Measurements from ENCODE around the gene TYROBP.
"Not testable (repeated sequence)": the region's sequence is repeated elsewhere in the genome, so short reads cannot be mapped to it uniquely, and the experiment has no call there.

TYROBP gene

DNA sequence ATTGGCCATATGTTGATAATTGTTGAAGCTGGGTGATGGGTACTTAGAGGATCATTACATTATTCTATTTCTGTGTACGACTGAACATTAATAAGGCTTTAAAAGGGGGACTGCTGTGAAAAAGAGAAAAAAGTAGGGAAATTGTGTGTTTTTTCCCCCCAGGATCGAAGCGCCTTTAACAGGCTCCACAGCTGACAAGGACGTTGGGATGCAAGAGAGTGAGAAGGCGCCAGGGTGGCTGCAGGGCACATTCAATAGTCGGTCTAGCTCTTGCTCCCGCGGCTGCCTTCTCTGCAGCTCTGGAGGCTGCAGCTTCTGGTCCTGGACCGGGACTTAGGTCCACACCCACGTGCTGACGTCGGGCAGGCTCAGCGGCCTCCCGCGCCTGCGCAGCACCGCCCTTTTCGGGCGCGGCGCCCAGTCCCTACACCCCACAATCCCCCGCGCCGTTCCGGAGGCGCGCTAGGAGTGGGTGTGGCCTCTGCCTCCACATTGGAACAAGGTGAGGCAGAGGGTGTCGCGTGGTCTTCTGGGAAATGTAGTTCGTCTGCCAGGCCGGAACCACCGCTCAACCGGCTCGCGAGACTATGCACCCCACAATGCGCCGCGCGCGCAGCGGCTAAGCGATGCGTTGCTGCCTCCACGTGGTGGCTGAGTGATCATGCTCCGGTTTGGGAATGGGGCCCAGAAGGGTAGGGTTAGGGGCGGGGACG, 23.2 kb upstream of the TYROBP start:
- peak; percentile 98 to 99 for DNase-seq

DNA sequence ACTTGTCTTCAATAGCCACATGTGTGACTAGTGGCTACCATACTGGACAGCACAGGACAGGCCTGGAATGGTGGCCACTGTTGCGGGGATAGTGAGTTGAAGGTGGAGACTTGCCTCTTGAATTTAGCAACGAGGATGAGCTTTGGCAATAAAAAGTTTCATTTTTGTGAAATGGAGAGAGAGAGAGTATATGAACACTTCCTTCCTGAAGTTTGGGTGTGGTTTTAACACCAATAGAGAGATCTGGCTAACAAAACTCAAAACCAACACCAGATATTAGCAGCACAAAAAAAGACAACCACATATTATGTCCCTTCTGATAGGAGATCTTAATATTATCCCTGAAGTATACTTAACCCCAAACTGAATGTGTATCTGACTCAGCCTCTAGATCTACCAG, 21.8 kb upstream of the TYROBP start:
- no peak for DNase-seq

DNA sequence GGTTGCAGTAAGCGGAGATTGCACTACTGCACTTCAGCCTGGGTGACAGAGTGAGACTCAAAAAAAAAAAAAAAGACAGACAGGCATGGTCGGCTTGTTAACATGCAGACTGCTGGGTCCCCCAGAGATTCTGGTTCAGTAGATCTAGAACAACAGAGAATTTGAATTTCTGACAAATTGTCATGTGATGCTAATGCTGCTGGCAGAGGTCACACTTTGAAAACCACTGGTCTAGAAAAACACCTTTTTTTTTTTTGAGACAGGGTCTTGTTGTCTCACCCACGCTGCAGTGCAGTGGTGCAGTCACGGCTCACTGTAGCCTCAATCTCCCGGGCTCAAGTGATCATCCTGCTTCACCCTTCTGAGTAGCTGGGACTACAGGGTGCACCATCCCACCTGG, 20.4 kb upstream of the TYROBP start:
- no peak for DNase-seq

DNA sequence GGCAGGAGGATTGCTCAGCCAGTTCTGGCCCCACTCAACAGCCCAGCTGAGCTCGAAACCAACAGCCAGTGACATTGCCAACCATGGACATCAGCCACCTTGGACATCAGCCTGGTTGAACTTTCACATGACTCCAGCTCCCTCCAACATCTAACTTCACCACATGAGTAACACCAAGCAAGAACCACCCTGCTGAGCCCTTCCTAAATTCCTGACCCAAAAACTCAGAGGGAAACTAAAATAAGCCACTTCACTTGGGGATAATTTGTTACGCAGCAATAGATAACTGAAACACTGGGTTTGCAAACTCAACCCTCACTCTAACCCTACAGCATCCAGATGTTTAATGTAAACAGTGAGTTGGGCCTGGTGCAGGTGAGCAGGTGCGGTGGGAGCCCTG, 17.4 kb upstream of the TYROBP start:
- DNase-seq = no peak

DNA sequence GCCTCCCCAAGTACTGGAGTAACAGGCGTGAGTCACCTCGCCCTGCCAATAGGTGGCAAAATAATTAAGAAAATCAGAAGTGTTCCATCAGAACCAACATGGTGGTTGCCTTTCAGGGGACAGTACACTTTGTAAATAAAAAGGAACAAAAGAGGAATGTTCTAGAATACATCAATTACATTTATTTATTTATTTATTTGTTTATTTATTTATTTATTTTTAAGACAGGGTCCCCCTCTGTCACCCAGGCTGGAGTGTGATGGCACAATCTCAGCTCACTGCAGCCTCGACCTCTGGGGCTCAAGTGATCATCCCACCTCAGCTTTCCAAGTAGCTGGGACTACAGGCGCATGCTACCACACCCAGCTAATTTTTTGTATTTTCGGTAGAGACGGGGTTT, 12.9 kb upstream of the TYROBP start:
- DNase-seq = no peak

DNA sequence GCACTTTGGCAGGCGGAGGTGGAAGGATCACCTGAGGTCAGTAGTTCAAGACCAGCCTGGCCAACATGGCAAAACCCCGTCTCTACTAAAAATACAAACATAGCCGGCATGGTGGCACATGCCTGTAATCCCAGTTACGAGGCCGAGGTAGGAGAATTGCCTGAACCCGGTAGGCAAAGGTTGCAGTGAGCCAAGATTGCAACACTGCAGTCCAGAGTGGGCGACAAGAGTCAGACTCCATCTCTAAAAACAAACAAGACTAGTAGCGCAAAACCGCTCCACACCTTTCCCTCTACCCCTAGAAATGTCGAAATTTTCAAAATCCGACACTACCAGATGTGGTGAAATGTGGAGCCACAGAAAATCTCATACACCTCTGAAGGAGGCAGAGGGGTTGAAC, 11.2 kb upstream of the TYROBP start:
- DNase-seq = no peak

DNA sequence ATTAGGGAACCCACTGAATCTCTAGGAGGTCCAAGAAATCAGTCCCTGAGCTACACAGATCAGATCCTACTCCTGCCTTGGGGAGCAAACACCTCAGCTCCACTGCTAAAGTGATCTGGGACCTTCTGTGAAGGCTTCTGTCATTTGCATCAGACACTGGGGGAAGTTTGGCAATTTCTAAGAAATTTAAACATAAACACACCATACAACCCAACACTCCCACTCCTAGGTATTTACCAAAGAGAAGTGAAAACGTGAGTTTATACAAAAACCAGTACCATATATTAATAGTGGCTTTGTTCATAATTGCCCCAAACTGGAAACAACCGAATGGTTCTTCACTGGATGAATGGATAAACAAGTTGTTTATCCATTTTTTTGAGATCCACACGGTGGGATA, 7.3 kb upstream of the TYROBP start:
- DNase-seq = no peak

DNA sequence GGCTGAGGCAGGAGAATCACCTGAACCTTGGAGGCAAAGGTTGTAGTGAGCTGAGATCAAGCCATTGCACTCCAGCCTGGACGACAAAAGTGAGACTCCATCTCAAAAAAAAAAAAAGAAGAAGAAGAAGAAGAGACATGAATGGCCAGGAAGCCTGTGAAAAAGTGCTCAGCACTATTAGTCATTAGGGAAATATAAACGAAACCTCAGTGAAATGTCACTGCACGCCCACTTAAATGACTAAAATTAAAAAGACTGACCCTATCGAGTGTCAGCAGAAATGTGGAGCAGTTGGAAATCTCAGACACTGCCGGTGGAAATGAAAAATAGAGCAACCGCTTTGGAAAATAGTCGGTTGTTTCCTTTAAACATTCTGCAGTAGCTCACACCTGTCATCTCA, 5.5 kb upstream of the TYROBP start:
- DNase-seq = no peak

DNA sequence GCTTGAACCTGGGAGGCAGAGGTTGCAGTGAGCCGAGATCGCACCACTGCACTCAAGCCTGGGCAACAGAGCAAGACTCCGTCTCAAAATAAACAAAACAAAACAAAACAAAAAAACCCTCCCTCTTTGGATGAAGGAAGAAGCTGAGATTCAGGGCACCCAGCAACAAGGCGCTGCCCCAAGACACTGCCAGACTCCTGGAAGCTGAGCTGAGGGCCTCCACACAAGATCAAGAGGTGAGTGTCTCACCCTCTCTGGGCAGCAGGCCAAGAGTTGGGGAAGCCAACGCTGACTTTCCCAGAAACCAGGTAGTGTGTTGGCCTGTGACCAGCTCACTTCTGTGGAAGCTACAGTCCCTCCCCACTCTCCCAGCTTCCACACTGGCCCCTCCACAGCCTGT, 3.7 kb upstream of the TYROBP start:
- no peak for DNase-seq

DNA sequence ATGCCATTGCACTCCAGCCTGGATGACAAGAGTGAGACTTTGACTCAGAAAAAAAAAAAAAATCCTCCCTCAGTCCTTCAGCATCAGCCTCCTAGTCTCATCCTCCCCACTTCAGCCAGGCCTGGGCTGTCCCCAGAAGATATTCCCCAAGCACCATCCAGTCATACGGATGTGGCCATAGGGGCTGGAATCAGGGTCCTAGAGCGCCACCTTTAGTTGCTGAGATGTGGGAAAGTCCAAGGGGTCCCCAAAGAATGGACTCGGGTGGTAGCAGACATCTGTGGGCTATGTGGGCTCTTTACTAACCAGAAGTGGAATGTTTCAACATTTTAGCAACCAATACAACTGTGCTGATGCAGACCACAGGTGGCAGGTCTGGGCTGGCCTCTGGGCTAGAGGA, 3.1 kb upstream of the TYROBP start:
- DNase-seq = no peak

DNA sequence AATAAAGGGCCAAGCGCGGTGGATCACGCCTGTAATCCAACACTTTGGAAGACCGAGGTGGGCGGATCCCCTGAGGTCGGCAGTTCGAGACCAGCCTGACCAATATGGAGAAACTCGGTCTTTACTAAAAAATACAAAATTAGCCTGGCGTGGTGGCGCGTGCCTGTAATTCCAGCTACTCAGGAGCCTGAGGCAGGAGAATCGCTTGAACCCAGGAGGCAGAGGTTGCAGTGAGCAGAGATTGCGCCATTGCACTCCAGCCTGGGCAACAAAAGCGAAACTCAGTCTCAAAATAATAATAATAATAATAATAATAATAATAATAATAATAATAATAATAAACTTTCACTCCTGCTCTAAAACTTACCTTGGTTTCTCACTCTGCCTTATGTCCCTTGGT, 2.3 kb upstream of the TYROBP start:
- not testable (repeated sequence) for DNase-seq

DNA sequence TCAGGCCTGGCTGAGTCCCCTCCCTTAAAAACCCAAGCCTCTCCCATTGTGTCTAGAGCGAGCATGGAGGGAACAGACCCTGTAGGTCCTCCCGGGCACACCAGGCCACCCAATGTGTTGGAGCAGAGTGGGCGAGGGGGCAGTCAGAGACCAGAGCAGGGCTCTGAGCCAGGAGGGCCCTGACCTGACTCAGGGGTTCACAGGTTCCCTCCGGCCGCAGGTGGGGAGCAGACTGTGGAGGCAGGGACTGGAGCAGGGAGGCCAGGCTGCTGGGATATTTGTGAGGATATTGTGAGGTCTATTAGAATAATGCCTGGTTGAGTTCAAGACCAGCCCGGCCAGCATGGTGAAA, 1.6 kb upstream of the TYROBP start:
- no peak for DNase-seq

DNA sequence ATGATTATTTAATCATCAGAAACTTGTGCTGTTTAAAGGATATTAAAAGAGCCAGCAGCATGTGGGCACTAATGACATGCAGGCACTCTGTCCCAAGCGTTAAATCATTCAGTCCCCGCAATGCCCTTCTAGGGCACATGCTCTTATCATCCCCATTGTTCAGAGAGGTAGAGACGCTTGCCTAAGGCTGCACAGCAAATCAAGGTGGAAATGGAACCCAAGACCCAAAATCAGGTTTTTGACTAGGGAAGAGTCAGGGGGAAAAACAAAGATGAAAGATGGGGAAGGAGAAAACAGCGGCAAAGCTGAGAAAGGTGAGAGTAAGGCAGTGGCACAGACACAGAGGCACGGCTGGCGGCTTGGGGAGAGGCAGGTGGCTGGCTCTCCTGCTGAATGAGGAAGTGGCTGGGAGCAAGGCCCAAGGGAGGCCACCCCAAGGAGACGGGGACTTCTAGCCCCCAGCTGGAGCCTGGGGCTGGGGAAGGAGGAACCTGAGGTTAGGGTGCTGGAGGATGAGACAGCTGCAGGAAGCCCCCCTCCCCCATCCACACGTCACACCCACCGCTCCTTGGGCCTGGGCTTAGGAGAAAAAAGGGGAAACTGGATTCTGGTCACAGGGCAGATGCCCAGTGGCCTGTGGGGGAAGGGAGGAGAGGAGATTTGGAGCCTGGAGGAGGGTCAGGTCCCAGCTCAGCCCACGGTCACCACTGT, 1.0 kb upstream of the TYROBP start:
- DNase-seq = no peak

DNA sequence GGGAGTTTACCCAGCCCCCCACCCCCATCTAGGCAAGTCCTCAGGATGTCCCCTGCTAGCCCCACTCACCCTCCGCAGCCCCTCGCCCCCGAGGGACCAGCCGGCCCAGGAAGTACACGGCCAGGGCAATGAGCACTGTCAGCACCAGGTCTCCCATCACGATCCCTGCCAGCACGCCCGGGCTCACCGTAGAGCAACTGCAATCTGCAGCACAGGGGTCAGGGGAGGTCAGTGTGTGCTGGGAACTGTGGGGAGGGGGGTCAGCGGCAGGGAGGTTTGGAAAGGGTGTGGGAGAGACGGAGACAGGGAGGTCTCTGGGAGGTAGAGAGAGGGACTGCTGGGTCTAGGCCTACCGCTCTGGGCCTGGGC, 734 bp downstream of the TYROBP start:
- no peak for DNase-seq

DNA sequence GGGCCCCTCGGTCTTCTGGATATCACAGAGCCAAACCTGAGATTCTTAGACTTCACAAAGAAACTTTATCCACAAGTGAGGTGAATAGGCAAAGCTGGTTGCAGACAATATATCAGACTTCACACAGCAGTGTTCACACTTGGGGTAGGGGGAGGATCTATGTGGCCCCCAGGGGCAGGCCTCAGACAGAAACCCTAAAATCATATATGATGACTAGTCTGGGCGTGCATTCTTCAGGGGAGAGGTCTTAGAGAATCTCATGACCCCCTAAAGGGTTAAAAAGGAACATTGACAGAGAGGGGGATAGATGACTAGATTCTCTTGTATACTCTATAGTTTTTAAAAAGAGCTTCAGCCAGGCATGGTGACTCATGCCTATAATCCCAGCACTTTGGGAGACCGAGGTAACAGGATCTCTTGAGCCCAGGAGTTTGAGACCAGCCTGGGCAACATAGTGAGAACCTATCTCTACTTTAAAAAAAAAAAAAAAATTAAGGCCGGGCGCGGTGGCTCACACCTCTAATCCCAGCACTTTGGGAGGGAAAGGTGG, 2.8 kb downstream of the TYROBP start:
- no peak for DNase-seq

DNA sequence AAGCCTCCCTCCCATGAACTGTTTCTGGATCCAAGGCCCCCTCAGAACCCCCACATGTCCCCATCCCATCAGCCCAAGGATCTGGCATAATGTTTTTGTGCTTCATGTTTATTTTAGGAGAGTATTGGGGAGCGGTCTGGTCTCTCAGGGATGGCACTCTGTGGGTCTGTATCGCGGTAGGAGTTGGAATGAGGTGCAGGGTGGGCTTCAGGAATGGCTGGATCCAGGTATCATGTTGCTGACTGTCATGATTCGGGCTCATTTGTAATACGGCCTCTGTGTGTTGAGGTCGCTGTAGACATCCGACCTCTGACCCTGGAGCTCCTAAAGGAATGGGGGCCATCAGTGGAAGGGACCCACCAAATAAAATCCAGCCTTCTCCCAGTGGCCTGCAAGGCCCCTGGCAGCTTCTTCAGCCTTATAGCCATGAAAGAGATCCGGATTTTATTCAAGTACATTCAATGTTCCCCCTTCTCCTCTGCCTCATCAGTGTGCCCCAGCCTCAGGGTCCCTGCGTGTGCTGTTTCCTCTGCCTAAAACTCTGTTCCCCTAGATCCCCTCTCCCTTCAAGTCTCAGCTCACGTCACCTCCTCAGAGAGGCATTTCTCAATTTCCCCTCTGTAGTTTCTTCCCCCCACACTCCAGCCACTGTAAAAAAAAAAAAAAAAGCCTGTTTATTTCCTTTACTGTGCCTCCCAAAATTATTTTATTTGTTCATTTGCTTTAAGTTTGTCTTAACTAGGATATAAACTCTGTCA, 3.6 kb downstream of the TYROBP start:
- no peak for DNase-seq

DNA sequence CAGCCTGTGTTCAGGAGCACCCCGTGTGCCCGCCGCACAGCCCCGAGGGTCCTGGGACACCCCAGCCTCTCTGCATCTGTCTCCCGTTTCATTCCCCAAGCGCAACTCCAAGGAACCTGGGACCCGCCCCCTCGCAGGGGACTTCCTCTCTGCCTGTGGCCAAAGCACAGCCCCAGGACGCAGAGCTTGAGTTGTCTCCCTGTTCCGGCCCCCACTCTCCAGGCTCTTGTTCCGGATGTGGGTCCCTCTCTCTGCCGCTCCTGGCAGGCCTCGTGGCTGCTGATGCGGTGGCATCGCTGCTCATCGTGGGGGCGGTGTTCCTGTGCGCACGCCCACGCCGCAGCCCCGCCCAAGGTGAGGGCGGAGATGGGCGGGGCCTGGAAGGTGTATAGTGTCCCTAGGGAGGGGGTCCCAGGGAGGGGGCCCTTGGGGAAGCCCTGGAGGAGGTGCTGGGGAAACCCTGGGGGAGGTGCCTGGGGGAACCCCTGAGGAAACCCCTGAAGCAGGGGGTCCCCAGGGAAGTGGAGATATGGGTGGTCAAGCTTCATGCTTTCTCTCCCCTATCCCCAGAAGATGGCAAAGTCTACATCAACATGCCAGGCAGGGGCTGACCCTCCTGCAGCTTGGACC, 4.4 kb downstream of the TYROBP start:
- DNase-seq = peak; percentile 93 to 96

DNA sequence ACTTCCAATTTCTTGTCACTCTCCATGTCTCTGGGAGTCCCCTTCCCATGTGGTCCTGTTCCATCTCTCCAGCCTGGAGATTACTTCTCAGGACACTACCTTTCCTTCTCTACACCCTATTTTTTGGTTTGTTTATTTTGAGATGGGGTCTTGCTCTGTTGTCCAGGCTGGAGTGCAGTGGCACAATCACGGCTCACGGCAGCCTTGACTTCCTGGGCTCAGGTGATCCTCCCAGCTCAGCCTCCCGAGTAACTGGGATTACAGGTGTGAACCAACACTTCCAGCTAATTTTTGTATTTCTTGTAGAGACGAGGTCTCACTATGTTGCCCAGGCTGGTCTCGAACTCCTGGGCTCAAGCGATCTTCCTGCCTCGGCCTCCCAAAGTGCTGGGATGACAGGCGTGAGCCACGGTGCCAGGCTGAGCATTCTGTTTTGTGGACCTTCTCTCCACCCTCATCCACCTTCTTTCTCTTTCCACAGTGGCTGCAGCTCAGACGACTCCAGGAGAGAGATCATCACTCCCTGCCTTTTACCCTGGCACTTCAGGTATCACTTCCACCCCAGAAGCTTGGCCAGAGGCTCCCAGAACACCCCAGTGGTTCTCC, 5.1 kb downstream of the TYROBP start:
- DNase-seq = no peak

DNA sequence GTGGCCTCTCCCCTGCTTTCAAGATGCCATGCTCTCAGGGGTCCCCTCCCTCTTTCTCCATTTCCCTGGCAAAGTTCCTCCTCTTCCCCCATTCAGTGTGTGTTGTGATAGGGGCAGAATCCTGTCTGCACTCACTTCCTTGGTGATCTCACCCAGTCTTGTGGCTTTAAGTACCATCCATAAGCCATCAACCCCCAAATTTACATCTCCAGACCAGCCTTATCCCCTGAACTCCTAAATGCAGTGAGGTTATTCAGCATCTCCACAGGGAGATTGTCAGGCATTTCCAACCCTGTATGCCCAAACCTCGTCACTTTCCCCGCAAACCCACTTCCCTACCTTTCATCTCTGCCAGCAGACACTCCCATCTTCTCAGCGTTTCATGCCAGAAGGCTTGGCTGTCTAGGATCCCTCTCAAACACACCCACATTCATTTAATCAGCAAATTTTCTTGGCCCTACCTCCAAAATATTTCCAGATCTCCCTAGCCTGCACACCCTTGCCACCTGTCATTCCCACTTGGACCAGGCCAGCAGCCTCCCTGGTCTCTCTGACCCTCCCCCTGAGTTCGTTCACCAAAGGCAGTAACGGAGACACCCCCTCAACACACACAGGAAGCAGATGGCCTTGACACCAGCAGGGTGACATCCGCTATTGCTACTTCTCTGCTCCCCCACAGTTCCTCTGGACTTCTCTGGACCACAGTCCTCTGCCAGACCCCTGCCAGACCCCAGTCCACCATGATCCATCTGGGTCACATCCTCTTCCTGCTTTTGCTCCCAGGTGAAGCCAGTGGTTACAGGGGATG, 6.0 kb downstream of the TYROBP start, which contains the start of gene HCST:
Gene HCST, plus strand, starts transcription at position 676 of the 808 bp plus-strand sequence. Its CDS starts 65 bp downstream, at position 741.
- peak in 1 of 2 donors; percentile 38 for DNase-seq

DNA sequence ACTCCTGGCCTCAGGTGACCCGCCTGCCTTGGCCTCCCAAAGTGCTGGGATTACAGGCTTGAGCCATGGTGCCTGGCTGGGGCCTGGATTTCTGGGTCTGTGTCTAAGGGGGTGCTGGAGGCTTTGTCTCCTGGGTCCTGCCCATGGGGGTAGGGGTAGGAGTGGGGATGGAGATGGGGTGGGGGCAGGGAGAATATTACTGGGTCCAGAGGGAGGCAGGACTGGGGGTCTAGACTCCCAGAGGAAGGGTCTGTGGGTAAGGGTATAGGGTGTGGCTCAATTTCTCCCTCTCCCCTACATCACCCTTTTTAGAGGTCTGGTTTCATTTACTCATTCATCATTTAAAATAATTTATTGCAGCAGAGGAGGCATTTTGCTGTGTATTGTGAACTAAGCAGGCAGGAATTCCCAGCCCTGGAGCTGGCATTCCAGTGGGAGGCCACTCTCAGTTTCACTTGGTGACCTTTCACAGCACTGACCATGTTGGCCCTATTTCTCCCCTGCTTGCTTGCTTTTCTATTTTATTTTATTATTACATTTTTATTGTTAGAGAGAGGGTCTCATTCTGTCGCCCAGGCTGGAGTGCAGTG, 6.9 kb downstream of the TYROBP start:
- DNase-seq = no peak

DNA sequence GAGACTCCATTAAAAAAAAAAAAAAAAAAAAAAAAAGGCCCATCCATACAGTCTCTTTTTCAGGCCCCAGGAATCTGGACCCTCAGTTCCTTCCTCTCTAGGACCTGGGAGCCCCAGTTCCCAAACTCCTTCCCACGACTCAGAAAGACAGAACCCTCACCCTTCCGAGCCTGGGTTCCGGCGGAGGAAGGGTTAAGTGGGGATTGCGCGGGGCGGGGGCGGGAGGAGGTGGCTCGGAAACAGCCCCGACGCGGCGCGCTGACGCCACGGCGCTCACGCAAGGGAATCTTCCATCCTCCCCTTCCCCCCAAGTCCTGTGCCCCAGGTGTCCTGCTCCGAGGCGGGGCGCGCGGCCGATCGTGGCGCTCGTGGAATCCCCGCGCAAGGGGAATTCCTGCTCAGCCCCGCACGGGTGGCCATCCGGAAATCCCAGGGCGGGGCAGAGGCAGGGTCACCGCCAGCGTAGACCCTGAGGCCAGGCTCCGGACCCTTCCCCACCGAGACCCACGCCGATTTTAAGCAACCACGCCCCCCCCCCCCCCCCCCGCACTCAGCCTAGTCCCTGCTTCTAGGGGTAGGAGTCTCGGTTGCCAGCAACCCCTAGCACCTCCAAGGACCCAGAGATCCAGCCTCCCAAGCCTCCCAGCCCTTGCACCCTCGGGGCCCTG, 8.4 kb downstream of the TYROBP start:
- peak; percentile 89 to 90 for DNase-seq

Data from activated CD4-positive, alpha-beta T cell treated with anti-CD3 and anti-CD28 coated beads for 4 hours (primary cell).